ENCODE results near the gene ASCC2. TPM values are rescaled to one million over a fixed set of nuclear protein-coding genes. Genes with fewer than 3 reads are reported as not detected.

Gene ASCC2
- total and polyA plus RNA-seq, 2 donors from 2014 or later = 41.9 to 51.3 TPM

DNA sequence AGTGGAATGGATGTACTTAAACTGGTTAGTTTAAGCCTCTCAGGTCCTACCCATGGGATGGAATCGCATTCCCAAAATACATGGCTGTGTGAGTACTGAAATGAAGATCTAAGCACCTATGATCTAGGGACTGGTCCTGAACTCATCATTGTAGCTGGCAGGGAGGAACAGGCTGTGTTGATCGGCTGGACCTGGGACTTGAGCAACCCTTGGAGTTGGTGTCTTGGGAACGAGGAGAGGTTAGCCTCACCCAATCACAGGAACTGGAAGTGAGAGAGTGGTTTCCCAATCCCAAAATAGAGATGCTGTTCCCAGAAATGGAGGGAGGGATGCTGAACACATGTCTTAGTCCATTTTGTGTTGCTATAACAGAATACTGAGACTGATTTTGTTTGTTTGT, 16.4 kb upstream of the ASCC2 start:
- intact Hi-C loops (cut with DNase I) = no loop called here
- no peaks in the 10 kb centered on the region for H3K9me3 ChIP-seq (ENCODE audit: control insufficient read depth in 2 of 3, insufficient read depth in 1 of 3, low read length in 3 of 3)

DNA sequence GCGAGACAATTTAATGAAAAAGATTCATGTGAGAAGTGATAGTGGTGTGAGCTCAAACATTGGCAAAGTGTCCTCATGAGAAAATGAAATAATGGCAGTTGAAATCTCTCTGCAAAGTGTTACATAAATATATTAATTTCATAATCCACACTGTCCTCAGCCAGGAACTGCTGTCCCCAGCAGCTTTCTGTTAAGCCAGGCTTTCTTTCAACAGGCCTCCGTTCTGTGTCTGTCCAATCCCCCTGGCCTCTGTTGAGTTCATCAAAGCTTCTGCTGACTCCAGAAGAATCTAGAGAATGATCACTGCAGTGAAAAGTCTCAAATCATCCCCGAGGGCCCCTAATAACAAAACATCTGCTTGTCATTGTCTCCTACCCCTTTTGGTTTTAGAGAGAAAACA, 10.0 kb upstream of the ASCC2 start:
- H3K27me3 ChIP-seq (ENCODE audit: control insufficient read depth, insufficient read depth, low read length) = no peaks in the 10 kb centered on the region
- no peaks in the 10 kb centered on the region for H3K4me1 ChIP-seq (ENCODE audit: control insufficient read depth in 2 of 3, insufficient read depth in 2 of 3, low read depth in 1 of 3, low read length in 3 of 3)
- intact Hi-C loops (cut with DNase I) = no loop called here
- no peak overlapping the region for H3K27ac ChIP-seq (ENCODE audit: low read depth in 2 of 2, low read length in 2 of 2)
- H3K36me3 ChIP-seq (ENCODE audit: control insufficient read depth in 2 of 3, insufficient read depth in 3 of 3, low read length in 3 of 3) = no peaks in the 10 kb centered on the region
- H3K9ac ChIP-seq (ENCODE audit: low read length in 3 of 3) = no peak overlapping the region
- H3K9me3 ChIP-seq (ENCODE audit: control insufficient read depth in 2 of 3, insufficient read depth in 1 of 3, low read length in 3 of 3) = peaks cover 0 to 5% (median 0%) of the 10 kb centered on the region in 3 donors
- FAIRE-seq (no peak), DNase-seq (peak in 1 of 5 donors; percentile 46)
- no peak overlapping the region for H3K4me3 ChIP-seq (ENCODE audit: low read length in 3 of 3)
- TF ChIP-seq, protein P1, sequence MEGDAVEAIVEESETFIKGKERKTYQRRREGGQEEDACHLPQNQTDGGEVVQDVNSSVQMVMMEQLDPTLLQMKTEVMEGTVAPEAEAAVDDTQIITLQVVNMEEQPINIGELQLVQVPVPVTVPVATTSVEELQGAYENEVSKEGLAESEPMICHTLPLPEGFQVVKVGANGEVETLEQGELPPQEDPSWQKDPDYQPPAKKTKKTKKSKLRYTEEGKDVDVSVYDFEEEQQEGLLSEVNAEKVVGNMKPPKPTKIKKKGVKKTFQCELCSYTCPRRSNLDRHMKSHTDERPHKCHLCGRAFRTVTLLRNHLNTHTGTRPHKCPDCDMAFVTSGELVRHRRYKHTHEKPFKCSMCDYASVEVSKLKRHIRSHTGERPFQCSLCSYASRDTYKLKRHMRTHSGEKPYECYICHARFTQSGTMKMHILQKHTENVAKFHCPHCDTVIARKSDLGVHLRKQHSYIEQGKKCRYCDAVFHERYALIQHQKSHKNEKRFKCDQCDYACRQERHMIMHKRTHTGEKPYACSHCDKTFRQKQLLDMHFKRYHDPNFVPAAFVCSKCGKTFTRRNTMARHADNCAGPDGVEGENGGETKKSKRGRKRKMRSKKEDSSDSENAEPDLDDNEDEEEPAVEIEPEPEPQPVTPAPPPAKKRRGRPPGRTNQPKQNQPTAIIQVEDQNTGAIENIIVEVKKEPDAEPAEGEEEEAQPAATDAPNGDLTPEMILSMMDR (IDR thresholded peaks at IDR 0.05; ENCODE audit: borderline replicate concordance, extremely low read depth, insufficient read depth) = no peak

More for the DNA sequence above, 16.4 kb upstream of the ASCC2 start:
- H3K4me3 ChIP-seq (ENCODE audit: low read length in 3 of 3) = no peak overlapping the region
- DNase-seq (no peak), FAIRE-seq (no peak)
- H3K36me3 ChIP-seq (ENCODE audit: control insufficient read depth in 2 of 3, insufficient read depth in 3 of 3, low read length in 3 of 3) = no peaks in the 10 kb centered on the region
- H3K4me1 ChIP-seq (ENCODE audit: control insufficient read depth in 2 of 3, insufficient read depth in 2 of 3, low read depth in 1 of 3, low read length in 3 of 3) = no peaks in the 10 kb centered on the region
- no peak overlapping the region for H3K9ac ChIP-seq (ENCODE audit: low read length in 3 of 3)
- TF ChIP-seq, protein P1 (IDR thresholded peaks at IDR 0.05; ENCODE audit: borderline replicate concordance, extremely low read depth, insufficient read depth) = no peak
- no peak overlapping the region for H3K27ac ChIP-seq (ENCODE audit: low read depth in 2 of 2, low read length in 2 of 2)
- no peaks in the 10 kb centered on the region for H3K27me3 ChIP-seq (ENCODE audit: control insufficient read depth, insufficient read depth, low read length)

DNA sequence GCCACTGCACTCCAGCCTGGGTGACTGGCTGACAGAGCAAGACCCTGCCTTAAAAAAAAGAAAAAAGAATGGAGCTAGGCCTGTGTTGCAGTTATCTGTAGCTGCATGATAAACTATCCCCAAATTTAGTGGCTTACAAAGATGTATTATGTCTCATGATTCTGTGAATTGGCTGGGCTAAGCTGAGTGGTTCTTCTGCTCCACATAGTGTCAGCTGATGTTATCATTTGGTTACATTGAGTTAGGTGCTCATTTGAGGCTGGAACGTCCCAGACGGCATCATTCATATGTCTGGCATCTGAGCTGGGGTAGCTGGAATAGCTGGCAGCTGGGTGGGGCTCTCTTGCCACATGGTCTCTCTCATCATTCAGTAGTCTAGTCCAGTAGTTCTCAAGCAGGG, 8.2 kb upstream of the ASCC2 start:
- no peaks in the 10 kb centered on the region for H3K4me1 ChIP-seq (ENCODE audit: control insufficient read depth in 2 of 3, insufficient read depth in 2 of 3, low read depth in 1 of 3, low read length in 3 of 3)
- H3K9ac ChIP-seq (ENCODE audit: low read length in 3 of 3) = no peak overlapping the region
- DNase-seq = no peak
- TF ChIP-seq, protein P1 (IDR thresholded peaks at IDR 0.05; ENCODE audit: borderline replicate concordance, extremely low read depth, insufficient read depth) = no peak
- no peaks in the 10 kb centered on the region for H3K36me3 ChIP-seq (ENCODE audit: control insufficient read depth in 2 of 3, insufficient read depth in 3 of 3, low read length in 3 of 3)
- no peaks in the 10 kb centered on the region for H3K27me3 ChIP-seq (ENCODE audit: control insufficient read depth, insufficient read depth, low read length)
- H3K9me3 ChIP-seq (ENCODE audit: control insufficient read depth in 2 of 3, insufficient read depth in 1 of 3, low read length in 3 of 3) = peaks cover 0 to 5% (median 0%) of the 10 kb centered on the region in 3 donors
- no peak overlapping the region for H3K27ac ChIP-seq (ENCODE audit: low read depth in 2 of 2, low read length in 2 of 2)
- no peak for FAIRE-seq
- intact Hi-C loops (cut with DNase I) = no loop called here
- no peak overlapping the region for H3K4me3 ChIP-seq (ENCODE audit: low read length in 3 of 3)

DNA sequence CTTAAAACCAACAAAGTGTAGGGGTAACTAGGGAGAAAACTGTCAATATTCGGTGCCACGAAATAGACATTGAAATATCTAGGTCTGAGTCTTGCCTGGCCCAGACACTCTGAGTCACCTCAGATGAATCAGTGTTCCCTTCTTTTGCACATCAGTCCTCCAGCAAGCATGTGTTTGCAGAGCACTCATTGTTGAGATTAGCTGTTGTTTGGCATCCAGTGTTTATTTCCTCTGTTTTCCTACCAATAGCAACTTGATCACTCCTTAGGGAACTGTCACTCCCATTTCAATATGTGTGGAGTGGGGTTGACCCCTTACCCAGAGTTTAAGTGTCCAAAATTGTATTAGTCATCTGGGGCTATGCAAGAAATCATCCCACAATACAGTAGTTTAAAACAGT, 4.7 kb upstream of the ASCC2 start:
- H3K36me3 ChIP-seq (ENCODE audit: control insufficient read depth in 2 of 3, insufficient read depth in 3 of 3, low read length in 3 of 3) = no peaks in the 10 kb centered on the region
- FAIRE-seq = no peak
- no peak overlapping the region for H3K4me3 ChIP-seq (ENCODE audit: low read length in 3 of 3)
- H3K27ac ChIP-seq (ENCODE audit: low read depth in 2 of 2, low read length in 2 of 2) = no peak overlapping the region
- H3K9ac ChIP-seq (ENCODE audit: low read length in 3 of 3) = no peak overlapping the region
- TF ChIP-seq, protein P1 (IDR thresholded peaks at IDR 0.05; ENCODE audit: borderline replicate concordance, extremely low read depth, insufficient read depth) = no peak
- H3K27me3 ChIP-seq (ENCODE audit: control insufficient read depth, insufficient read depth, low read length) = no peaks in the 10 kb centered on the region
- peaks cover 0 to 5% (median 0%) of the 10 kb centered on the region in 3 donors for H3K9me3 ChIP-seq (ENCODE audit: control insufficient read depth in 2 of 3, insufficient read depth in 1 of 3, low read length in 3 of 3)
- DNase-seq = no peak
- intact Hi-C loops (cut with DNase I) = no loop called here
- peaks cover 0 to under 1% (median 0%) of the 10 kb centered on the region in 3 donors for H3K4me1 ChIP-seq (ENCODE audit: control insufficient read depth in 2 of 3, insufficient read depth in 2 of 3, low read depth in 1 of 3, low read length in 3 of 3)

All from kidney (tissue), 14 donors.